Neural progenitor cell (in vitro differentiated cells): ENCODE results near the gene CUTA.

Experiments used
- EZH2 ChIP-seq: fragments of 200-600 bp; sonication (generic); IDR thresholded peaks from 2 replicates; pipeline ENCODE4 v1.6.1; 2017; ENCODE audit warnings: antibody characterized with exemption, mild to moderate bottlenecking, moderate library complexity
- EZH2phosphoT487 ChIP-seq: fragments of 200-600 bp; sonication (generic); IDR thresholded peaks from 2 replicates; pipeline ENCODE4 v1.6.1; 2017; ENCODE audit warnings: antibody characterized with exemption
- TF ChIP-seq, protein P1 (sequence below): fragments of 200-600 bp; sonication (generic); IDR thresholded peaks from 2 replicates; pipeline ENCODE4 v1.5.1; 2017; ENCODE audit warnings: antibody characterized with exemption, mild to moderate bottlenecking

DNA sequence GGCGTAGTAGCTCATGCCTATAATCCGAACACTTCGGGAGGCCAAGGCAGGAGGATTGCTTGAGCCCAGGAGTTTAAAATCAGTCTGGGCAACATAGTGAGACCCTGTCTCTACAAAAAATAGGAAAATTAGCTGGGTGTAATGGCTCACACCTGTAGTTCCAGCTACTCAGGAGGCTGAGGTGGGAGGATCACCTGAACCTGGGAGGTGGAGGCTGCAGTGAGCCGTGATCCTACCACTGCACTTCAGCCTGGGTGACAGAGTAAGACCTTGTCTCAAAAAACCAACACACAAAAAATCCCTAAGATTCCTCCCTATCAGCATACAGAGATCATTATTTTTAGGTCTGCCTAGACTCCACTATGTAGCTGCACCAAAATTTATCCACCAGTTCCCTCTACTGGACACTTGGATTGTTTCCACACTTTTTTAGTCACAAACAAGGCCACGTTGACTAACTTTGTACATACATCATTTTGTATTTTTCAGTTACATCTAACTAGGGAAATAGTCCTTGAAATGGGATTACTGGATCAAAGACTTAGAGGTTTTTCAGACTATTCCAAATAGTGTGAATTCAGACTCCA lies 10.7 kb downstream of the CUTA start:
- TF ChIP-seq EZH2 (no peak), EZH2phosphoT487 (no peak)
- TF ChIP-seq, protein P1, sequence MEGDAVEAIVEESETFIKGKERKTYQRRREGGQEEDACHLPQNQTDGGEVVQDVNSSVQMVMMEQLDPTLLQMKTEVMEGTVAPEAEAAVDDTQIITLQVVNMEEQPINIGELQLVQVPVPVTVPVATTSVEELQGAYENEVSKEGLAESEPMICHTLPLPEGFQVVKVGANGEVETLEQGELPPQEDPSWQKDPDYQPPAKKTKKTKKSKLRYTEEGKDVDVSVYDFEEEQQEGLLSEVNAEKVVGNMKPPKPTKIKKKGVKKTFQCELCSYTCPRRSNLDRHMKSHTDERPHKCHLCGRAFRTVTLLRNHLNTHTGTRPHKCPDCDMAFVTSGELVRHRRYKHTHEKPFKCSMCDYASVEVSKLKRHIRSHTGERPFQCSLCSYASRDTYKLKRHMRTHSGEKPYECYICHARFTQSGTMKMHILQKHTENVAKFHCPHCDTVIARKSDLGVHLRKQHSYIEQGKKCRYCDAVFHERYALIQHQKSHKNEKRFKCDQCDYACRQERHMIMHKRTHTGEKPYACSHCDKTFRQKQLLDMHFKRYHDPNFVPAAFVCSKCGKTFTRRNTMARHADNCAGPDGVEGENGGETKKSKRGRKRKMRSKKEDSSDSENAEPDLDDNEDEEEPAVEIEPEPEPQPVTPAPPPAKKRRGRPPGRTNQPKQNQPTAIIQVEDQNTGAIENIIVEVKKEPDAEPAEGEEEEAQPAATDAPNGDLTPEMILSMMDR, result peak; percentile 19
